ENCODE results near the gene SLAMF9. TPM values are rescaled to one million over a fixed set of nuclear protein-coding genes. Genes with fewer than 3 reads are reported as not detected.

Gene SLAMF9
- total RNA-seq, 1 experiment from 2014 or later, result 0.36 TPM

DNA sequence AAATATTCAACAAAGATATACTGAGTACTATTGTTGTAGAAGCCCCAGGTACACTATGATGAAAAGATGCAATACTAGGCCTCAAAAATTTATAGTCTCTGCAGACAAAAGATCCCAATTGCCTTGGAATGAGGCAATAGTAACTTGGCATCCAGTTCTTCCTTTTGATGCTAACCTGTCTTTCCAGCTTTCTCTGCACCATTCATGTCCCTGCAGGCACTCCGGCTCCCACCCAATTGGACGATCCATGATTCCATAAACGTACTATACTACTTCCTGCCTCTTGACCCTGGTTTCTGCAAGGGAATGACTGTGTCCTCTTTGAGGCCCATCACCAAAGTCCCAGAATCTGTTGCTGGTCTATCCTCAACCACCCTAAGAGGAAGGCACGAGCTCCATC, 20.7 kb downstream of the SLAMF9 start:
- H3K4me1 Mint-ChIP-seq (ENCODE audit: low read depth, unreplicated experiment), result peaks cover 25% of the 10 kb centered on the region
- Histone ChIP-seq H3K27me3 (replicated peaks; ENCODE audit: control insufficient read depth, insufficient read depth, low read length) (no peaks in the 10 kb centered on the region), H3K4me3 (ENCODE audit: low read depth, low read length) (no peak overlapping the region), H3K9me3 (no peaks in the 10 kb centered on the region), H3K4me1 (peaks cover 35% of the 10 kb centered on the region), H3K36me3 (ENCODE audit: control insufficient read depth, insufficient read depth, low read length) (peaks cover 6% of the 10 kb centered on the region)
- H3K27me3 Mint-ChIP-seq (ENCODE audit: insufficient read depth, unreplicated experiment), result no peaks in the 10 kb centered on the region
- no peak overlapping the region for H3K27ac Mint-ChIP-seq (ENCODE audit: unreplicated experiment)
- peaks cover 26% of the 10 kb centered on the region for H3K36me3 Mint-ChIP-seq (ENCODE audit: insufficient read depth, unreplicated experiment)
- no peak for DNase-seq
- intact Hi-C loops (cut with micrococcal nuclease; ENCODE audit: unreplicated experiment), result loop anchor here (1.0 to 10.0 kb wide), 3 partner anchors 8 to 151 kb away; partner anchors contain the start of genes KCNJ9 and TAGLN2
- POLR2A ChIA-PET, result no interaction called here
- no TSS peak for BruUV-seq (replicated peaks)
- TF ChIP-seq, protein P1, sequence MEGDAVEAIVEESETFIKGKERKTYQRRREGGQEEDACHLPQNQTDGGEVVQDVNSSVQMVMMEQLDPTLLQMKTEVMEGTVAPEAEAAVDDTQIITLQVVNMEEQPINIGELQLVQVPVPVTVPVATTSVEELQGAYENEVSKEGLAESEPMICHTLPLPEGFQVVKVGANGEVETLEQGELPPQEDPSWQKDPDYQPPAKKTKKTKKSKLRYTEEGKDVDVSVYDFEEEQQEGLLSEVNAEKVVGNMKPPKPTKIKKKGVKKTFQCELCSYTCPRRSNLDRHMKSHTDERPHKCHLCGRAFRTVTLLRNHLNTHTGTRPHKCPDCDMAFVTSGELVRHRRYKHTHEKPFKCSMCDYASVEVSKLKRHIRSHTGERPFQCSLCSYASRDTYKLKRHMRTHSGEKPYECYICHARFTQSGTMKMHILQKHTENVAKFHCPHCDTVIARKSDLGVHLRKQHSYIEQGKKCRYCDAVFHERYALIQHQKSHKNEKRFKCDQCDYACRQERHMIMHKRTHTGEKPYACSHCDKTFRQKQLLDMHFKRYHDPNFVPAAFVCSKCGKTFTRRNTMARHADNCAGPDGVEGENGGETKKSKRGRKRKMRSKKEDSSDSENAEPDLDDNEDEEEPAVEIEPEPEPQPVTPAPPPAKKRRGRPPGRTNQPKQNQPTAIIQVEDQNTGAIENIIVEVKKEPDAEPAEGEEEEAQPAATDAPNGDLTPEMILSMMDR (IDR thresholded peaks at IDR 0.05; ENCODE audit: insufficient read depth in 1 of 2, low read depth in 1 of 2, low read length in 1 of 2, severe bottlenecking in 1 of 2, unreplicated experiment in 1 of 2), result no peak
- H3K4me3 Mint-ChIP-seq (ENCODE audit: unreplicated experiment), result peak overlapping the region; percentile 9
- no peaks in the 10 kb centered on the region for H3K9me3 Mint-ChIP-seq (ENCODE audit: unreplicated experiment)
- CTCF ChIA-PET, result interaction anchor here (0.6 to 10.1 kb wide), 3 partner anchors 9 to 237 kb away, joined by 3 to 129 read pairs (median 4); partner anchors contain the start of gene TAGLN2

DNA sequence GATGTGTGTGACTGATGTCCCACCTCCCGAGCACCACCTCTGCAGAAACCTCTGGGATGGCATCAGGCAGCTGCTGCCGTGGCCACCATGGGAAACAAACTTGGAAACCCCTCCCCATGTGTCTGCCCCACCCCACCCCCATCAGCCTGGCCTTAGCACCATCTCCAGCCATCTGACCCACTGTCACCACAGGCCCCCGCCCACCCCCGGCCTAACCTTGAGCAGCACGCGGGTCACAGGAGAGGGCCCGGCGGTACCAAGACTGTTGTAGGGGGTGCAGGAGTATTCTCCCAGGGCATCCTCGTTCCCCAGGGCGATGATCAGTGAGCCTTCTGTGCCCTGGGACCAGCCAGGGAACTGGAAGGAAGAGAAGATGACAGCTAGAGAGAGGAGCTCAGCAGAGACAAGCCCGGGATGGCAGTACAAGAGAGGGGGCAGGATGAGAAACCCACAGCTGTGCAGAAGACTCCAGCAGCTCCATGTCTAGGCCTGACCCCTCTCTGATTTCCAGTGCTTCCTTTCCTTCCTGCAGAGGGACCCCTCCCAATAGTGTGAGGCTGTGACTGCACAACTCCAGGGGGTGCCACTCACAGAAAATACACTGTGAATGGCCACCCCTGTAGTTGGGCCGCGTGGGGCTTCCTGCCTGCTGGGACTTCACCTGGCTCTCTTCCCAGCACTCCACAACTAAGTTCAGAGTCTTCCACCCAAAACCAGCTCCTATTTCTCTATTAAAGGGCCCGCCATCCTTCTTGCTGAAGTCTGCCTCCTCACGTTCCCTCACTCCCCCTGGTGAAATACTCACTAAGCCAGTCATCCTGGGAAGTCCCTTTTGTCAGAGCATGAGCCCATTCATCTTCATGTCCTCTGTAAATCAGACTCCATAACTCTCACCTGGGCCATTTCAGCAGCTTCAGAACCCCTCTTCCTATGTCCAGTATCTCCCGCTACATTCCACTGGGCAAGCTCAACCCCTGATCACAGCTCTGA, 21.4 kb downstream of the SLAMF9 start:
- no peak for DNase-seq
- Histone ChIP-seq H3K27me3 (replicated peaks; ENCODE audit: control insufficient read depth, insufficient read depth, low read length) (no peaks in the 10 kb centered on the region), H3K9me3 (no peaks in the 10 kb centered on the region), H3K4me3 (ENCODE audit: low read depth, low read length) (no peak overlapping the region), H3K4me1 (peaks cover 27% of the 10 kb centered on the region), H3K36me3 (ENCODE audit: control insufficient read depth, insufficient read depth, low read length) (peaks cover 6% of the 10 kb centered on the region)
- ChIA-PET POLR2A (no interaction called here), CTCF (interaction anchor here (0.6 to 10.1 kb wide), 3 partner anchors 8 to 237 kb away, joined by 3 to 129 read pairs (median 4); partner anchors contain the start of gene TAGLN2)
- BruUV-seq (replicated peaks), result no TSS peak
- TF ChIP-seq, protein P1 (IDR thresholded peaks at IDR 0.05; ENCODE audit: insufficient read depth in 1 of 2, low read depth in 1 of 2, low read length in 1 of 2, severe bottlenecking in 1 of 2, unreplicated experiment in 1 of 2), result no peak
- Mint-ChIP-seq H3K27ac (ENCODE audit: unreplicated experiment) (no peak overlapping the region), H3K4me1 (ENCODE audit: low read depth, unreplicated experiment) (peaks cover 20% of the 10 kb centered on the region), H3K27me3 (ENCODE audit: insufficient read depth, unreplicated experiment) (no peaks in the 10 kb centered on the region), H3K9me3 (ENCODE audit: unreplicated experiment) (no peaks in the 10 kb centered on the region), H3K36me3 (ENCODE audit: insufficient read depth, unreplicated experiment) (peaks cover 27% of the 10 kb centered on the region), H3K4me3 (ENCODE audit: unreplicated experiment) (peak overlapping the region; percentile 9)
- intact Hi-C loops (cut with micrococcal nuclease; ENCODE audit: unreplicated experiment), result loop anchor here (1.0 to 10.0 kb wide), 3 partner anchors 7 to 152 kb away; partner anchors contain the start of genes KCNJ9 and TAGLN2

DNA sequence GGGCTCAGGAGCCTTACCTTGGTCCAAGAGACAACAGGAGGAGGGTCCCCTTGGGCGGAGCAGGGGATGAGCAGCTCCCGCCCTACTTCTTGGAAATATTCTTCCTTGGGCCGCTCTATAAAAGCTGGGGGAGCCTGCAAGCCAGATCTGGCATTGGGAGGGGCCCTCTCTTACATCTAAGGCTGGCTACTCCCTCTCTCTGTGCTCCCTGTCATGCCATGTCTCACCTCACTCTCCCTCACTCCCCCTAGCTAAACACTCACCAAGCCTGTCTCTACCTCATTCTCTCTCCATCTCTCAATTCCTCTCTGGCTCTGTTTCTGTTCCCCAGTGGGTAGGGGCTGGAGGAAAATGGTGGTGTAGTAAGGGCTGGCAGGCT, 22.3 kb downstream of the SLAMF9 start:
- H3K9me3 Mint-ChIP-seq (ENCODE audit: unreplicated experiment), result no peaks in the 10 kb centered on the region
- BruUV-seq (replicated peaks), result no TSS peak

More for the DNA sequence above, 22.3 kb downstream of the SLAMF9 start:
- TF ChIP-seq, protein P1 (IDR thresholded peaks at IDR 0.05; ENCODE audit: insufficient read depth in 1 of 2, low read depth in 1 of 2, low read length in 1 of 2, severe bottlenecking in 1 of 2, unreplicated experiment in 1 of 2), result no peak
- ChIA-PET POLR2A (no interaction called here), CTCF (interaction anchor here (10.1 kb wide), 1 partner anchor 74 kb away, joined by 129 read pairs; no protein-coding TSS in a partner anchor)
- Mint-ChIP-seq H3K4me1 (ENCODE audit: low read depth, unreplicated experiment) (peaks cover 24% of the 10 kb centered on the region), H3K27ac (ENCODE audit: unreplicated experiment) (no peak overlapping the region), H3K27me3 (ENCODE audit: insufficient read depth, unreplicated experiment) (no peaks in the 10 kb centered on the region), H3K4me3 (ENCODE audit: unreplicated experiment) (no peak overlapping the region), H3K36me3 (ENCODE audit: insufficient read depth, unreplicated experiment) (peaks cover 31% of the 10 kb centered on the region)
- no peak for DNase-seq
- Histone ChIP-seq H3K4me1 (peaks cover 19% of the 10 kb centered on the region), H3K27me3 (replicated peaks; ENCODE audit: control insufficient read depth, insufficient read depth, low read length) (no peaks in the 10 kb centered on the region), H3K36me3 (ENCODE audit: control insufficient read depth, insufficient read depth, low read length) (peaks cover 6% of the 10 kb centered on the region), H3K4me3 (ENCODE audit: low read depth, low read length) (no peak overlapping the region), H3K9me3 (no peaks in the 10 kb centered on the region)
- intact Hi-C loops (cut with micrococcal nuclease; ENCODE audit: unreplicated experiment), result loop anchor here (10.0 kb wide), 1 partner anchor 153 kb away; the partner anchor contains the start of gene KCNJ9

All from Caco-2 (cell line).